Aorta (tissue), 5 donors: ENCODE data around the gene ASPDH. TPM values are rescaled to one million over a fixed set of nuclear protein-coding genes. Genes with fewer than 3 reads are reported as not detected.
A peak's percentile ranks its signal among the peaks of the same experiment; 100 is the strongest.
"Not testable (repeated sequence)": the region's sequence is repeated elsewhere in the genome, so short reads cannot be mapped to it uniquely, and the experiment has no call there.

ENCODE experiments used
- ATAC-seq: fragments of 200-7000 bp; cut with Tn5 transposase; one replicate; pipeline ENCODE4 v1.9.1; 2022; ENCODE audit warnings: moderate library complexity; ENCODE audit not compliant: low FRiP score
- DNase-seq, 2 donors: peaks; one replicate each; pipeline ENCODE4 v3.0.0-alpha.2; 2020
- H3K27ac ChIP-seq, 2 donors: one replicate each; pipeline ENCODE4 v1.5.1; 2013; ENCODE audit warnings: low read length in 2 of 2, mild to moderate bottlenecking in 2 of 2, moderate library complexity in 2 of 2, control low read depth in 1 of 2, inconsistent platforms in 1 of 2, low read depth in 1 of 2
- H3K27me3 ChIP-seq, 2 donors: one replicate each; pipeline ENCODE4 v1.6.1; 2013; ENCODE audit warnings: control low read depth in 1 of 2, low read length in 1 of 2, mild to moderate bottlenecking in 1 of 2, moderate library complexity in 1 of 2; ENCODE audit not compliant: insufficient read depth in 2 of 2, control insufficient read depth in 1 of 2
- H3K36me3 ChIP-seq, 2 donors: one replicate each; pipeline ENCODE4 v1.6.1; 2013; ENCODE audit warnings: control low read depth in 1 of 2, low read length in 1 of 2, mild to moderate bottlenecking in 1 of 2; ENCODE audit not compliant: insufficient read depth in 2 of 2, control insufficient read depth in 1 of 2
- H3K4me1 ChIP-seq, 2 donors: one replicate each; pipeline ENCODE4 v1.6.1; 2013; ENCODE audit warnings: low read length in 2 of 2, control low read depth in 1 of 2, mild to moderate bottlenecking in 1 of 2, moderate library complexity in 1 of 2; ENCODE audit not compliant: insufficient read depth in 2 of 2, control insufficient read depth in 1 of 2
- H3K4me3 ChIP-seq, 2 donors: one replicate each; pipeline ENCODE4 v1.5.1; 2013; ENCODE audit warnings: low read length in 2 of 2, control low read depth in 1 of 2, mild to moderate bottlenecking in 1 of 2
- H3K9me3 ChIP-seq: one replicate; pipeline ENCODE4 v1.6.1; 2013; ENCODE audit warnings: mild to moderate bottlenecking, low read length; ENCODE audit not compliant: control insufficient read depth
- WGBS, 2 donors: extraction: QIAGEN DNeasy Blood & Tissue Kit; methylation state at CpG; one replicate each; pipeline ENCODE4 v1.1.7; 2013; 5-methylcytosine and 5-hydroxymethylcytosine counted together
- intact Hi-C, 2 donors: fragments of 100-400 bp; cut with DNase I; formaldehyde crosslinking; loops; one replicate each; pipeline versions ENCODE4 v1.14.2 to v1.15.0; 2022
- polyA plus RNA-seq, 2 donors: library from polyadenylated mRNA; stranded (reverse); fragments of 200-250 nt; gene quantifications; one replicate each; pipeline ENCODE4 v1.2.3, GENCODE V29; 2013
- total RNA-seq, 2 donors: library from RNA; stranded (reverse); fragmentation: NEBNext Ultra II Directional; extraction: Animal tissue kit (Norgen Biotek cat#: 25700); gene quantifications; one replicate each; pipeline ENCODE4 v1.2.1, GENCODE V29; 2021
- donor health status: healthy with polysubstance abuse.
- donor health status: Bipolar disorder and iron deficiency.
- donor health status: DM: no; HTN: no; CAD: no.
- donor health status: DM: no; HTN: no; CAD: no.
- donor health status: DM: yes; HTN: yes; CAD: no.

Gene ASPDH
- total and polyA plus RNA-seq, 4 donors, result 1.9 TPM; not detected in 3

GRCh38 chr19:50479761-50480251 lies 33.9 kb downstream of the ASPDH start:
- H3K9me3 ChIP-seq, result no peaks in the 10 kb centered on the region
- no peaks in the 10 kb centered on the region for H3K27me3 ChIP-seq
- no peaks in the 10 kb centered on the region for H3K4me1 ChIP-seq
- ATAC-seq, result no peak
- peaks cover 4% of the 10 kb centered on the region in 2 donors for H3K36me3 ChIP-seq
- H3K27ac ChIP-seq, result no peak overlapping the region
- H3K4me3 ChIP-seq, result no peak overlapping the region
- peak in 1 of 2 donors; percentile 55 for DNase-seq
- intact Hi-C loops, result no loop called here
- 93 to 95% methylated on average over 16 of the region's 16 CpGs for WGBS, 2 donors

- H3K4me1 ChIP-seq, result no peaks in the 10 kb centered on the region
- no peak for ATAC-seq
- no peak overlapping the region for H3K4me3 ChIP-seq
- H3K9me3 ChIP-seq, result no peaks in the 10 kb centered on the region
- peaks cover 4% of the 10 kb centered on the region in 2 donors for H3K36me3 ChIP-seq
- no peaks in the 10 kb centered on the region for H3K27me3 ChIP-seq
- H3K27ac ChIP-seq, result no peak overlapping the region
- 73 to 76% methylated on average over 19 of the region's 19 CpGs for WGBS, 2 donors
- intact Hi-C loops, result no loop called here
- DNase-seq, result peak in 1 of 2 donors; percentile 72
These were observed 34.6 kb downstream of the ASPDH start for GRCh38 chr19:50478901-50479715.

GRCh38 chr19:50477751-50478515 lies 35.8 kb downstream of the ASPDH start:
- intact Hi-C loops, result loop anchor here in 1 of 2 donors (2.0 kb wide), 1 partner anchor 35 kb away; the partner anchor contains the start of gene ASPDH
- no peak for ATAC-seq
- H3K27ac ChIP-seq, result no peak overlapping the region
- H3K4me3 ChIP-seq, result no peak overlapping the region
- DNase-seq, result peak in 1 of 2 donors; percentile 64
- H3K27me3 ChIP-seq, result no peaks in the 10 kb centered on the region
- WGBS, 2 donors, result 92 to 94% methylated on average over 17 of the region's 17 CpGs
- H3K9me3 ChIP-seq, result no peaks in the 10 kb centered on the region
- peaks cover 0 to 4% of the 10 kb centered on the region in 2 donors for H3K36me3 ChIP-seq
- no peaks in the 10 kb centered on the region for H3K4me1 ChIP-seq

- DNase-seq (no peak), ATAC-seq (no peak)
- H3K27me3 ChIP-seq, result no peaks in the 10 kb centered on the region
- H3K4me3 ChIP-seq, result peak overlapping the region; percentile 62 to 78
- no peak overlapping the region for H3K27ac ChIP-seq
- peaks cover 0 to 4% of the 10 kb centered on the region in 2 donors for H3K36me3 ChIP-seq
- intact Hi-C loops, result loop anchor here in 1 of 2 donors (2.0 kb wide), 1 partner anchor 36 kb away; the partner anchor contains the start of gene ASPDH
- WGBS, 2 donors, result 14 to 17% methylated on average over 20 of the region's 20 CpGs
- H3K9me3 ChIP-seq, result no peaks in the 10 kb centered on the region
- H3K4me1 ChIP-seq, result no peaks in the 10 kb centered on the region
These were observed 36.8 kb downstream of the ASPDH start for GRCh38 chr19:50476907-50477238.

- ATAC-seq (peak; percentile 95), DNase-seq (peak; percentile 93 to 96)
- no peaks in the 10 kb centered on the region for H3K27me3 ChIP-seq
- intact Hi-C loops, result loop anchor here in 1 of 2 donors (2.0 kb wide), 1 partner anchor 36 kb away; the partner anchor contains the start of gene ASPDH
- H3K27ac ChIP-seq, result no peak within 1 kb of the TSS
- H3K9me3 ChIP-seq, result no peaks in the 10 kb centered on the region
- H3K4me1 ChIP-seq, result no peaks in the 10 kb centered on the region
- WGBS, 2 donors, result 1% methylated on average over 46 to 58 of the region's 58 CpGs
- H3K4me3 ChIP-seq, result peak within 1 kb of the TSS; percentile 62 to 78
- peaks cover 0 to 4% of the 10 kb centered on the region in 2 donors for H3K36me3 ChIP-seq
These were observed 37.3 kb downstream of the ASPDH start, which contains the start of the genes EMC10 and GARIN5A for GRCh38 chr19:50476224-50476906. Gene EMC10, plus strand, starts transcription at chr19:50476507. Its CDS starts 38 bp downstream, at chr19:50476545. Gene GARIN5A, minus strand, starts transcription at chr19:50476848. Its CDS starts 460 bp downstream, at chr19:50476388.

- no peak overlapping the region for H3K27ac ChIP-seq
- ATAC-seq (no peak), DNase-seq (peak in 1 of 2 donors; percentile 71)
- no peaks in the 10 kb centered on the region for H3K9me3 ChIP-seq
- no peak overlapping the region for H3K4me3 ChIP-seq
- 68 to 72% methylated on average over 28 to 29 of the region's 29 CpGs for WGBS, 2 donors
- intact Hi-C loops, result loop anchor here in 1 of 2 donors (2.0 kb wide), 1 partner anchor 37 kb away; the partner anchor contains the start of gene ASPDH
- no peaks in the 10 kb centered on the region for H3K27me3 ChIP-seq
- H3K36me3 ChIP-seq, result peaks cover 0 to 4% of the 10 kb centered on the region in 2 donors
- H3K4me1 ChIP-seq, result no peaks in the 10 kb centered on the region
These were observed 37.9 kb downstream of the ASPDH start for GRCh38 chr19:50475736-50476223.

DNA sequence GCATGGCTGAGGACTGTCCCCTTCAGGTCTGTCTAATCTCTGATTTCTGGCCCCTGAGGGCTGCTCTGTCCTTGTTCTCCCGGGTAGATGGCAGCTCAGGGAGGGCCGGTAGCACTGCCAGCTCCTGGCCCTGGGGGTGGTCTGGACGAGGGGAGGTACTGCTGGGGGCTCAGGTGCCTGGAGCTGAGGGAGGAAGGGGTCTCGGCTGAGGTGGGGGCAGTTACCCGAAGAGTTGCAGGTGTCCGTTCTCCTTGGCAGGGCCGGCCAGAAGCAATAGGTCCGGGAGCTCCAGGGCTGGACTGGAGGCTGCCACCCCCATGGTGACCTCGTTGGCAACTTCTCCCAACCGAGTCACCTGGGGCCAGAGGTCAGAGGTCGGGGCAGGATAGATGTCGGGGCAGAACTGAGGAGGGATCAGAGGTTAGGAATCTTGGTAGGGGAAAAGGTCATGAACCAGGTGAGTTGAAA lies 38.6 kb downstream of the ASPDH start:
- Histone ChIP-seq H3K4me3 (no peak overlapping the region), H3K27ac (no peak overlapping the region), H3K27me3 (no peaks in the 10 kb centered on the region), H3K9me3 (no peaks in the 10 kb centered on the region), H3K4me1 (no peaks in the 10 kb centered on the region), H3K36me3 (no peaks in the 10 kb centered on the region)
- 71 to 77% methylated on average over 12 of the region's 12 CpGs for WGBS, 2 donors
- intact Hi-C loops, result no loop called here
- ATAC-seq (no peak), DNase-seq (peak in 1 of 2 donors; percentile 73)

- H3K4me1 ChIP-seq, H3K27me3 ChIP-seq, H3K9me3 ChIP-seq, H3K27ac ChIP-seq, intact Hi-C loops, H3K36me3 ChIP-seq, ATAC-seq, DNase-seq, H3K4me3 ChIP-seq: not testable (repeated sequence)
- 50 to 60% methylated on average over 3 of the region's 3 CpGs for WGBS, 2 donors
These were observed 40.4 kb downstream of the ASPDH start for GRCh38 chr19:50473336-50473735.
